Keratinocyte (primary cell): ENCODE results near the gene SIDT1.

Source experiments
- CTCF ChIP-seq, 3 experiments: IDR thresholded peaks in 1 of 3; conservative IDR thresholded peaks in 1 of 3; optimal IDR thresholded peaks in 1 of 3; 2 replicates in 2 of 3; 3 replicates in 1 of 3; pipeline versions ENCODE3 to v1.5.1; 2011; ENCODE audit warnings: low read length in 3 of 3, mild to moderate bottlenecking in 3 of 3, moderate library complexity in 2 of 3, control low read depth in 1 of 3, inconsistent platforms in 1 of 3; ENCODE audit not compliant: insufficient read depth in 2 of 3; ENCODE audit errors: extremely low read depth in 1 of 3
- EZH2 ChIP-seq: IDR thresholded peaks from one replicate; pipeline ENCODE4 v1.6.1; 2012; ENCODE audit warnings: inconsistent platforms, mild to moderate bottlenecking, low read length, moderate library complexity

GRCh38 chr3:113678773-113679172 lies 146.4 kb downstream of the SIDT1 start:
- TF ChIP-seq CTCF (optimal IDR thresholded peaks at IDR 0.05 in 1 of 3, IDR thresholded peaks at IDR 0.05 in 1 of 3, conservative IDR thresholded peaks at IDR 0.05 in 1 of 3; ENCODE audit: extremely low read depth in 1 of 3, insufficient read depth in 2 of 3, low read length in 3 of 3), result no peak
- no peak for TF ChIP-seq EZH2
